ENCODE measurements around the gene ZSCAN22. TPM values are rescaled to one million over a fixed set of nuclear protein-coding genes. Genes with fewer than 3 reads are reported as not detected.

The ZSCAN22 gene
- total RNA-seq, 4 donors from 2014 or later = 2.5 to 4.6 (median 4.0) TPM

GRCh38 chr19:58355215-58355796, 28.5 kb downstream of the ZSCAN22 start:
- no peak for DNase-seq
- Histone ChIP-seq H3K9me3 (no peaks in the 10 kb centered on the region), H3K4me3 (no peak overlapping the region), H3K27me3 (no peaks in the 10 kb centered on the region), H3K4me1 (peaks cover 0 to 20% (median 13%) of the 10 kb centered on the region in 4 donors), H3K36me3 (no peaks in the 10 kb centered on the region), H3K27ac (no peak overlapping the region)
- TF ChIP-seq POLR2A (IDR thresholded peaks at IDR 0.05) = no peak
- no peak for TF ChIP-seq CTCF (IDR thresholded peaks at IDR 0.05)

- Histone ChIP-seq H3K27ac (no peak overlapping the region), H3K36me3 (no peaks in the 10 kb centered on the region), H3K9me3 (no peaks in the 10 kb centered on the region), H3K27me3 (no peaks in the 10 kb centered on the region), H3K4me3 (peak overlapping the region; percentile 19 to 40 (median 36)), H3K4me1 (peaks cover 0 to 18% (median 11%) of the 10 kb centered on the region in 4 donors)
- DNase-seq = no peak
- TF ChIP-seq POLR2A (IDR thresholded peaks at IDR 0.05) (no peak), CTCF (IDR thresholded peaks at IDR 0.05) (no peak)
These were observed 29.3 kb downstream of the ZSCAN22 start for GRCh38 chr19:58355908-58356765.

- peaks cover 0 to 20% (median 13%) of the 10 kb centered on the region in 4 donors for H3K4me1 ChIP-seq
- TF ChIP-seq CTCF (IDR thresholded peaks at IDR 0.05) (no peak), POLR2A (IDR thresholded peaks at IDR 0.05) (no peak)
- no peak overlapping the region for H3K27ac ChIP-seq
- peak overlapping the region; percentile 19 to 40 (median 36) for H3K4me3 ChIP-seq
- no peak for DNase-seq
- no peaks in the 10 kb centered on the region for H3K9me3 ChIP-seq
- H3K36me3 ChIP-seq = no peaks in the 10 kb centered on the region
- no peaks in the 10 kb centered on the region for H3K27me3 ChIP-seq
These were observed 30.1 kb downstream of the ZSCAN22 start for GRCh38 chr19:58356766-58357480.

- TF ChIP-seq CTCF (IDR thresholded peaks at IDR 0.05) (no peak), POLR2A (IDR thresholded peaks at IDR 0.05) (no peak)
- no peak for DNase-seq
- Histone ChIP-seq H3K9me3 (no peaks in the 10 kb centered on the region), H3K4me1 (peaks cover 0 to 20% (median 13%) of the 10 kb centered on the region in 4 donors), H3K36me3 (no peaks in the 10 kb centered on the region), H3K4me3 (no peak overlapping the region), H3K27me3 (no peaks in the 10 kb centered on the region), H3K27ac (no peak overlapping the region)
These were observed 30.8 kb downstream of the ZSCAN22 start for GRCh38 chr19:58357481-58358145.

GRCh38 chr19:58361900-58362271, 35.1 kb downstream of the ZSCAN22 start:
- no peaks in the 10 kb centered on the region for H3K36me3 ChIP-seq
- no peak for TF ChIP-seq POLR2A (IDR thresholded peaks at IDR 0.05)
- peak in 1 of 6 experiments; percentile 8 for TF ChIP-seq CTCF (IDR thresholded peaks at IDR 0.05)
- peak in 2 of 3 donors; percentile 30 to 65 for DNase-seq

More at GRCh38 chr19:58361900-58362271, 35.1 kb downstream of the ZSCAN22 start:
- no peaks in the 10 kb centered on the region for H3K9me3 ChIP-seq
- peaks cover 0 to 10% (median 6%) of the 10 kb centered on the region in 4 donors for H3K4me1 ChIP-seq
- peak overlapping the region; percentile 80 to 93 (median 89) for H3K27ac ChIP-seq
- no peaks in the 10 kb centered on the region for H3K27me3 ChIP-seq
- H3K4me3 ChIP-seq = peak overlapping the region; percentile 58 to 81 (median 72)

Measured in Peyer's patch (tissue), 4 donors.